Endometrial microvascular endothelial cells (primary cell): ENCODE measurements around the gene DNMT3L. TPM values are rescaled to one million over a fixed set of nuclear protein-coding genes. Genes with fewer than 3 reads are reported as not detected.
"Not testable (repeated sequence)": the region's sequence is repeated elsewhere in the genome, so short reads cannot be mapped to it uniquely, and the experiment has no call there.

ENCODE experiments used
- in situ Hi-C: cut with HindIII; loops from 2 replicates; pipeline ENCODE4 v1.10.0; 2017; ENCODE audit warnings: low sequenced_read_pairs, low pct_unique_long_range_greater_than_20kb; ENCODE audit errors: inconsistent ontology term
- total RNA-seq: library from RNA; depleted of rRNA; stranded (reverse); fragments of >200 nt; gene quantifications from one replicate; pipeline ENCODE4 v1.2.3, GENCODE V29; 2015; ENCODE audit errors: inconsistent ontology term

Gene DNMT3L
- total RNA-seq, 1 donor from 2014 or later: not detected

- in situ Hi-C loops: no loop called here
Observed at GRCh38 chr21:44259082-44259705, 2.5 kb downstream of the DNMT3L start.

- in situ Hi-C loops: no loop called here
Observed at GRCh38 chr21:44258056-44258725, 3.5 kb downstream of the DNMT3L start.

DNA sequence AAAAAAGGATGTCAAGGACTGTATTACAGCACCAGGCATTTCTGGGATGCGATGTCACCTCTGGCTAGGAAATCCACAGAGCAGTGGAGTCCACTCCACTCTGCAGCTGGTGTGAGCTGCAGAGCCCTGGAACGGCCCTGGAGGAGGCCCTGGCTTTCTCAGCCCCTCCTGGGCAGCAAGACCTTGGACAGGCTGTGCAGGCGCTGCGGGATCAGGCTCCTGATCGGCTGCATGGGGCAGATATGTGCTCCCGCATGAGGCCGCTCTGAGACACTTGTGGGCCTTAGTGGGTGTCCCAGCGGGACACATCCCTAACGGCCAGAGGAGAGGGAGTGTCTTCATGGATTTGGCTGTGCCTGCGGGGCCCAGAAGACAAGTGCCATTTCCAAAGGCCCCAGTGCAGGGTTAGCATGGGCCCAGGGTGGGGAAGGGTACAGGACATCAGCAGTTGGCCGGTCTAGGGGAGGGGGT lies 6.2 kb downstream of the DNMT3L start:
- in situ Hi-C loops: no loop called here

DNA sequence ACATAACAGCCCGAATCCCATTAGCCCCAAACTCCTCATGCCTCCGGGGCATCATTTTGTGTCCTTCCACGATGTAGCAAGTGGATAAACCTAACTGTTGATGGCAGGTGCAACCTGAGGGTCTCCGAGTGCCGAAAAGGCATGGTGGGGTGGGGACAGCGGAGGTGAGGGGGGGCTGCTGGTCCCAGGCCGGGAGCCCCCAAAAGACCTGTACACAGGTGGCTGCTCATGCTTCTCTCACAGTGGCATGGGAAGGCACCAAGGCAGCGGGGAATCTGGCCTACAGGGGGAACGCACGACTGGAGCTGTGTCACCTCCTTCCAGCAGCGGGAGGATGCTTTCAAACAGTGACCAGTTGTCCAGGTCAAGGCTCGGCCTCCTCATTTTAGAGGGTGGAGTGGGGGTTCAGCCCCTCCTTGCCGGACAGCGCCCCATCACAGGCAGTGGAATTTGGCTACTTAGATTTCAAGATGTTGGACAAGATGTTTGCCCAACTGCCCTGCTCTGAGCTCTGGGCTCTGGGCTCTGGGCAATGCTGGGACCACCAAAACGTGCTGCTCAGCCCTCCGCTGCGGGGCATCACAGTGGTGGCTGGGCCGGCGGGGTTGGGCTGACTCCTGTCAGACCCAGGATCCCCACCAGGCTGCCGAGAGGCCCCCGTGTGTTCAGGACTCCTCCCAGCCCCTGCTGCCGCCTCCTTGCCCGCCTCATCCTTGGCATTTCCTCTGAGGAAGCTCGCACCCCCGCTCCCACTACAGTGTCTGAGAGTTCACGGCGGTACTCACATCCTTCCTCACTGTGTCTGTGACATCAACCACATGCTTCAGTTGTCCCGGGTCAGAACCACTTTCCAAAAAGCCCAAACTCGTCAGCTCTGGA lies 7.6 kb downstream of the DNMT3L start:
- in situ Hi-C loops: no loop called here

DNA sequence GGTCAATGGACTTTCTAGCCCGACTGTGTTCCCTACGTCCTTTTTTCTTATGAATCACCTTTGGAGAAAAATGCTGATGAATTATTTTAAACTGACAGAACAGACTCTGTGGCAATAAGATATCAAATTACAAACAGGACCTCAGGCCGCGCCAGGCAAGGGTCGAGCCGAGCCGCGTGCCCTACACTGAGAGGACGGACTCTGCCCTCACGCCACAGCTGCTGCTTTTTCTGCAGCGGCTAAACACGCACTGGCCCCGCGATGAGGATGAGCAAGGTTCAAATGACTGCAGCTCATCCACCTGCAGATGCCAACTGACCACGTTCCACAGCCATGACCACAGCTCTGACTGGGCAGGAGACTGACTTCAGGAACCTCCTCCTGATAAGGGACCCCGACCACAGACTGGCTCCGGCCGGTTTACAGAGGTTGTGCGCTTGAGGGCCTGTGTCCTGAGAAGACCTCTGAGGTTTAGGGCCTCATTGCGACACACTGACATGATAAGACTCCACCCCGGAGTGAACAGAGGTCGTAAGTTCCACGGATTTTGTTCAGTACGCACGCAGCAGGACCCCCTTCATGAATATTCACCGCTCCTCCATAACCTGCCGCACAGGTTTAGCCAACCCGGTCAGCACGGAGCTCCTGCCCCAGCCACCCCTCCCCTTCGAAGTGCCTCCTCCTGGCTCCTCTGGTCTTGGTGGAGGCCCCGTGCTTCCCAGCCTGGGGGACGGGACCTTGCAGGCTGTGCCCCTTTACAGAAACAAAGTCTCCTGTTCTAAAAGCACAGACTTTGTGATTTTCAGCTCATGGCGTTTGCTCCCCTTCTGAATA lies 12.3 kb downstream of the DNMT3L start:
- in situ Hi-C loops: not testable (repeated sequence)

DNA sequence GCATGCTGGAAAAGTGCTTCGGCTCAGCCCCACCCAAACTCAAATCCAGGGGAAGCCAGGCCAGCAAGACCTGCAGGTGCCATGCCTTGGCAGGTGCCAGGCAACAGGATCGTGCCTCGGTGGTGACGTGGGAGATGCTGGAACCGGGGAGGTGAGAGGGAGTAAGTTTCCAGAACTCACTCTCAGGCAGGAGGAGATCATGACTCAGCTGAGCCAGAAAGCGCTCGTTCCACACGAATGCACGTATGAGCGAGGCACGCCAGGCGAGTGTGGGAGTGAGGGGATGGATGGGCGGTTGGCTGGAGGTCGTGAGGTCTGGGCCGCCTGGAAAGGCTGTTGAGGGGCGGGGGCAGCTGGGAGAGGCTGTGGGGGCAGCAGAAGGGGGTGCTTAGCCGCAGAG lies 13.8 kb downstream of the DNMT3L start:
- in situ Hi-C loops: not testable (repeated sequence)

- in situ Hi-C loops: not testable (repeated sequence)
Observed at GRCh38 chr21:44243980-44244379, 17.7 kb downstream of the DNMT3L start.

- in situ Hi-C loops: not testable (repeated sequence)
Observed at GRCh38 chr21:44241281-44241680, 20.4 kb downstream of the DNMT3L start.

- in situ Hi-C loops: not testable (repeated sequence)
Observed at GRCh38 chr21:44240842-44241241, 20.9 kb downstream of the DNMT3L start, which contains the start of gene ICOSLG. Gene ICOSLG (minus strand): TSS chr21:44240943. CDS start chr21:44240817, 126 bp downstream.

DNA sequence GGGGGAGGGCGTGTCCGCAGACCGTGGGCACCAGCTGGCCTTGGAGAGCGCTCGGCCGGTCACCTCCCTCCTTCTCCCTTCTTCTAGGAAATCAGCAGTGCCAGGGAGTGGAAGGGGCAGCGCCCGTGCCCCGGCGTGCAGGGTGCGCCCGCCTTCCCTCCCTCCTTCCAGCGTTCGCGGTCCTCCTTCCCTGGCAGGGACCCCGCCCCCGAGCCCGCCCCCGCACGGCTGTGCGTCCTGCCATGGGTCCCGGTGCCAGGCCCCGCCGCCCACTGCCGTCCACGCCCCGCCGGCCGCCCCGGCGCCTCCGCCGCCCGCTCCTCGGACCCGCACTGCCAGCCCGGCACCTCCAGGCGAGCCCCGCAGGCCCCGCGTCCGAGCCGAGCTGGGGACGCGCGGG lies 21.3 kb downstream of the DNMT3L start:
- in situ Hi-C loops: not testable (repeated sequence)

DNA sequence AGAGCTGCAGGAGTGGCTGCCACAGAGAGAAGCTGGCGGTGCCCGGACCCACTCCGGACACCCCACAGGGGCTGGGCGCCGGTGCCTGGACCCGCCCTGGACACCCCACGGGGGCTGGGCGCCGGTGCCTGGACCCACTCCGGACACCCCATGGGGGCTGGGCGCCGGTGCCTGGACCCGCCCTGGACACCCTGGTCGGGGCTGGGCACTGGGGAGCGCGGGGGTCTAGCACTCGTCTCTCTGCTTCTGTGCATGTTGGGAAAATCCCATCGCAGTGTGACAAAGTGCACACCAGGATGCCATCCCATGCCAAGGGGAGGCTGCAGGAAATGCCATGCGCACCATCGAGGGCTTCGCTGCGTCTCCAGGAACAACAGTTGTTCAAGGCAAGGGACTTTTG lies 32.1 kb downstream of the DNMT3L start:
- in situ Hi-C loops: not testable (repeated sequence)

DNA sequence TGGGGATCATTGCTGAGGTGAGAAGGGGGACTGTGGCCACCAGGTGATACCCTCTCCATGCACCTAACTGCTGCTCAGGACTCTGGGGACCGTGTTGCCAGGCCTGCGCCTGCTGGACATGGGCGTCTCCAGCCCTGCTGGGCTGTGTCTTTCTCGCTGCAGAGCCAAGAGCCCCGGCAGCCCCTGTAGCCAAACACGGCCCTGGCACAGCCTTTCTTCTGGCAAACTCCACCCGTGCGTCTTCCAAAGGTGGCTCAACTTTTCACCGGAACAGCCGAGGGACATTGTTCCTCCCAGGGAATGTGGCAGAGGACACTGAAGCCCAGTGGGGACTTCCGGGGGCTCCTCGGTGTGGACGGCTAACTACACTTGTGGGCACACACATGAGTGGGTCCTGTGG lies 33.6 kb downstream of the DNMT3L start:
- in situ Hi-C loops: not testable (repeated sequence)

DNA sequence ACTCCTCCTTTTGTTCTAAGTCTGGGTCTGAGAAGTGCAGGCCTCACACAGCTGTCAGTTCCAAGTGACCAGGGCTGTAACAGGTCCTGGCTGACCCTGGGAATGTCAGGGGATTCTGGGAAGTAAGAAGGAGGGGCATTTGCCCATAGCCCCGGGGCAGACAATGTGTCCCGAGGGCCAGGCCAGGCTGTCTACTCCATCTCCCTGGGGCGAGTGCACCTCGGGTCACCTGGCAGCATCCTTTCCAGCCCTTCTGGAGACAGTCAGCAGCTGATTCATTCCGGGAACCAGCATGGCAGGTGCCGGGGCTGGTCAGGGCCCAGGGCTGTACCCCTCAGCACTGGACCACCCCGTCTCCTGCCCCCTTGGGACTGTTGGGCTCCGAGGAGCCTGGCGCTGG lies 34.1 kb downstream of the DNMT3L start:
- in situ Hi-C loops: not testable (repeated sequence)

DNA sequence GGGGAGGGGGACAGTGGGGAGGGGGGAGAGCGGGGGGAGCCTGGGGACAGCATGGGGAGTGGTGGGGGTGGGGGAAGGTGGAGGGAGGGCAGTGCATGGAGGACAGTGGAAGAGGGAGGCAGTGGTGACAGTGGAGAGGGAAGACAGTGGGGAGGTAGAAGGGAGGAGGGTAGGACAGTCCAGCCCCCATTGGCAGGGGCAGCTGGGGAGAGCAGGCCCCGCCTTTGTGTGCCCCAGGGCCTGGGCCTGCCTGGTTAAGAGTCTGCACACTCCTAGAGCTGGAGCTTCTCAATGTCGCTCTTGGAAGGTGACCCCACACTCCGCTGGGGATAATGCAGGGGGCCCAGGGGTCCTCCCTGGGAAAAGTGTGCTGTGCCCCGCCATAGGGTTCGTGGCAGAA lies 36.1 kb downstream of the DNMT3L start:
- in situ Hi-C loops: not testable (repeated sequence)

GRCh38 chr21:44223334-44223733 lies 38.4 kb downstream of the DNMT3L start:
- in situ Hi-C loops: not testable (repeated sequence)

GRCh38 chr21:44220674-44221073 lies 41.0 kb downstream of the DNMT3L start:
- in situ Hi-C loops: not testable (repeated sequence)

GRCh38 chr21:44218461-44218860 lies 43.2 kb downstream of the DNMT3L start:
- in situ Hi-C loops: not testable (repeated sequence)

DNA sequence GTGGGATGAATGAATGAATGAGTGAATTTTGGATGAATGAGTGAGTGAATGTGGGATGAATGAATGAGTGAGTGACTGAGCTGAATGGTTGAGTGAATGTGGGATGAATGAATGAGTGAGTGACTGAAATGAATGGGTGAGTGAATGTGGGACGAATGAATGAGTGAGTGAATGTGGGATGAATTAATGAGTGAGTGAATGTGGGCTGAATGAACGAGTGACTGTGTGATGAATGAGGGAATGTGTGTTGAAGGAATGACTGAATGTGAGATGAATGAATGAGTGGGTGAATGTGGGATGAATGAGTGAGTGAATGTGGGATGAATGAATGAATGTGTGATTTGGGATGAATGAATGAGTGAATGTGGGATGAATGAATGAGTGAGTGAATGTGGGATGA lies 49.7 kb downstream of the DNMT3L start:
- in situ Hi-C loops: not testable (repeated sequence)

- in situ Hi-C loops: not testable (repeated sequence)
Observed at GRCh38 chr21:44211574-44211973, 50.1 kb downstream of the DNMT3L start.
